NCI-H1694 (cell line): Measurements from ENCODE around the gene SLC12A4.
"Not testable (repeated sequence)": the region's sequence is repeated elsewhere in the genome, so short reads cannot be mapped to it uniquely, and the experiment has no call there.

Experiments
- DNase-seq: peaks from one replicate; lab custom pipeline; 2025; lab: John Stamatoyannopoulos, UW

SLC12A4 gene

DNA sequence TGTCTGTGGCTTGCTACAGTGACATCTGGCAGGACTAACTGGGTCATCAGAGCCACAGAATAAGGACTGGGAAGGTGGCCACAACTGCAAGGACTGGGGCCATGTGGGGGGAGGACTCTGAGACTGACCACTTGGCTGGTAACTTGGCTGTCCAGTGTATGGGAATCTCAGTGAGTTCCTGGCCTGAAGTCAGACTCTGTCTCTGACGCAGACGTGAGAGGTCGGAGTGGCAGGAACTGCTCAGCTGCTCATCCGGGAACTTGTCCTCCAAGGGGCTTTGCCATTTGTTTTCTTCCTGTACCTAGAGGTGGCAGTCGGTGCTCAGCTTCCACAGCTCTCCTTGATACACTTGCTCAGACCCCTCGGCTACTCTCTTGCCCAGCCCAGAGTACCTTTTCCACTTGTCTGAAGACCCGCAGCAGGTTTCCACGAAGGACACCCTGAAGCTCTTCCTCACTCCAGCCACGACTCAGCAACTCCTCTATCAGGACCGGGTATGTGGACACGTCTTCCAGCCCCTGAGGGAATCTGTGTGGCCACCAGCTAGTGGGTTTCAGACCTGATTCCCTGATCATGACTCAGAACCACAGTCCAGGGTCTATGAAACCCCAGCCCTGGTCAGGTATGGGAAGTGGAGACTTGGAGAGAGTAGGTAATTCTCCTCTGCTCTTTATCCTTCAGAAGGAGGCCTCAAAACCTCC lies 19.2 kb upstream of the SLC12A4 start:
- no peak for DNase-seq

DNA sequence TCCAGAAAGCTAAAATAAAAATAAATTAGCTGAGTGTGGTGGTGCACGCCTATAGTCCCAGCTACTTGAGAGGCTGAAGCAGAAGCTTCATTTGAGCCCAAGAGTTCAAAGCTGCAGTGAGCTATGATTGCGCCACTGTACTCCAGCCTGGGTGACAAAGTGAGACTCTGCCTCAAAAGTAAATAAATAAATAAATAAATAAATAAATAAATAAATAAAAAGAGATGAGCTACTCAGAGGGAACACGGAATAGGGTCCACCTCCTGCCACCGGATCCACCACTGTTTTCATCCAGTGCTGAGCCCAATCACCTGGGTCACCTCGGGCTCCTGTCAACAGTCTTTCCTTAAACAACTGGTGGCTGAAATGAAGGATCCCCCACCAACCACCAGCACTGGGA lies 18.5 kb upstream of the SLC12A4 start:
- DNase-seq, result no peak

DNA sequence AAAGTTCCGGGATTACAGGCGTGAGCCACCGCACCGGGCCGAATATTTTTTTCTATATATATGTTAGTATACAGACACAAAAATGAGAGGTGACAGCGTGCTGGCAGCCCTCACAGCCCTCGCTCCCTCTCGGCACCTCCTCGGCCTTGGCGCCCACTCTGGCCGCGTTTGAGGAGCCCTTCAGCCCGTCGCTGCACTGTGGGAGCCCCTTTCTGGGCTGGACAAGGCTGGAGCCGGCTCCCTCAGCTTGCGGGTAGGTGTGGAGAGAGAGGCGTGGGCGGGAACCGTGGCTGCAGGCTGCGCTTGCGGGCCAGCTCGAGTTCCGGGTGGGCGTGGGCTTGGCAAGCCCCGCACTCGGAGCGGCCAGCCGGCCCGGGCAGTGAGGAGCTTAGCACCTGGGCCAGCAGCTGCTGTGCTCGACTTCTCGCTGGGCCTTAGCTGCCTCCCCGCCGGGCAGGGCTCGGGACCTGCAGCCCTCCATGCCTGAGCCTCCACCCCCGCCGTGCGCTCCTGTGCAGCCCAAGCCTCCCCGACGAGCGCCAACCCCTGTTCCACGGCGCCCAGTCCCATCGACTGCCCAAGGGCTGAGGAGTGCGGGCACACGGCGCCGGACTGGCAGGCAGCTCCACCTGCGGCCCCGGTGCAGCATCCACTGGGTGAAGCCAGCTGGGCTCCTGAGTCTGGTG lies 13.7 kb upstream of the SLC12A4 start:
- DNase-seq, result no peak

DNA sequence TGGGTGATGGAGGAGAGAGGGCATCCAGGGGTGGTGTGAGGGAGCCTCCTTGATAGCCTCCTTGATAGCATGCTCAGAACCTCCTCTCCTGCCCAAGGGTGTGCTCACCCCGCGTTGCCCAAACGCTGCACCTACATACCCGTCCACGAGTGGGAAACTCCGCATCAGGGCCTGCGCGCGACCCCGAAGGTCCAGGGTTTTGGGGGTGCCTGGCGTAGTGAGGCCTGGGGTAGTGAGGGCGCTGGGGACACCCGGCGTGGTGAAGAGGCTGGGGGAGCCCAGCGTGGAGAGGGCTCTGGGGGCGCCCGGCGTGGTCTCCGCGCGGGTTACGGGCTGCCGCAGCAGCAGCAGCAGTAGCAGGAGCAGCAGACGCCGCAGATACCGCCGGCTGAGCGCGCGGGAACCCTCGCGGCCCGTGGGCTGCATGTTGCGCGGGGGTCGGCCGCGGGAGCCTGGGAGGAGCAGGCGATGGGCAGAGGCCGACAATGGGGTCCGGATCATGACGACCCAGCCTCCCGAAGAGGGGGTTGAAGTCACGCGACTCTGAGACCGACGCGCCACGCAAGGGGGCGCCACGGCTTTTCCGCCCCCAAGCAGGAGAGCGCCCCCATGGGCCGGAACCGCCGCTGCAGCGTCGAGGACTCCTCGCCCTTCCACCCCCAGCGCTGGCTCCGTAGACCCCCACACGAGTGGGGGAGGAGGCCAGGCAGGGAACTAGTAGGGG lies 11.7 kb upstream of the SLC12A4 start, which contains the start of gene DPEP3:
Gene DPEP3, minus strand, starts transcription at position 545 of the 724 bp plus-strand sequence. Its CDS starts 119 bp downstream, at position 426.
- no peak for DNase-seq

DNA sequence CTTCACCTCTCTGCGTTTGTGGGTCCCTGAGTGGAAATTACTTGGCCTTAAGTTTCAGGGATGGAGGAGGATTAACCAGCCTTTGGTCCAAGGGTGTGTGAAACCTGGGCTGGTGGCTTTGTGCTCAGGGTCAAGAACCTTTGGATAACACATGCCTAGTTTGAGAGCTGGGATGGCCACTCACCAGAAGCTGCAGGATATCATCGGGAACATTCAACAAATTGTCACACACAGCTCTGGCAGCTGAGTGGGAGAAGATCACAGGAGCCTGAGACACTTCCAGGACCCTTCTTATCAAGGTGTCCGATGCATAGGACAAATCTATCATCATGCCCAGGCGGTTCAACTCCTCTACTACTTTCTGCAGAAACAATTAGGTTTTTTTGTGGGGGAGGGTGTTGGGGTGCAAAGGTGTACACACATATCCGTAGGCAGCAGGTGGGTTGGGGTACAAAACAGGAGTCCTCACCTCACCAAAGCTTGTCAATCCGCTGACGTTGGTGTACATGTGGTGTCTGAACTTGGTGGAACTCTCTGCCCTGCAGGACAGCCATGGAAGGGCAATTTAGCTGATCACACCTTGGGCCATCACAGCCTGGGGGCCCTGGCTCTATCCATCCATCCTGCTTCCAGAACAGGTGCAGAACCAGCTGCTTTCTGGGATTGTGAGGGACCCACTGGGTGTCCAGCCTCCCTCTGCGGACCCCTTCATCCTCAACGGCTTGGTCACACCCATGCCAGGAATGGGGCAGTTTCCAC lies 9.2 kb upstream of the SLC12A4 start:
- no peak for DNase-seq

DNA sequence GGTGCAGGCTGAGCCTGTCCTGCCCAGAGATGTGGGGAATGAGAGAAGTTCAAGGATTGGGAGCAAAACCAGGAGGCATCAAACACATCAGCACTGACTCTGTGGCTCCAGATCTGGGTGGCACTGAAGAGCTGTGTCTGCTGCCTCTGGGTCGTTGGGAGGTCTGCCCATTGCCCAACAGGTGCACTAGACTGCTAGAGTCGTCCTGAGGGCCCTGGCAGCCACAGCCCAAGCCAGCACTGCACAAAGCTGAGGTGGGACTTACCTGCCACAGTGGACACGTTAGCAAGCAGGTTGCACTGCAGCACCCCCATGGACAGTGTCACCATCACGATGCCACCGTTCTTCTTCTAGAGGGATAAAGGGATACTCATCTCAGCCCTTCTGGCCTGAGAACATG lies 8.6 kb upstream of the SLC12A4 start:
- no peak for DNase-seq

DNA sequence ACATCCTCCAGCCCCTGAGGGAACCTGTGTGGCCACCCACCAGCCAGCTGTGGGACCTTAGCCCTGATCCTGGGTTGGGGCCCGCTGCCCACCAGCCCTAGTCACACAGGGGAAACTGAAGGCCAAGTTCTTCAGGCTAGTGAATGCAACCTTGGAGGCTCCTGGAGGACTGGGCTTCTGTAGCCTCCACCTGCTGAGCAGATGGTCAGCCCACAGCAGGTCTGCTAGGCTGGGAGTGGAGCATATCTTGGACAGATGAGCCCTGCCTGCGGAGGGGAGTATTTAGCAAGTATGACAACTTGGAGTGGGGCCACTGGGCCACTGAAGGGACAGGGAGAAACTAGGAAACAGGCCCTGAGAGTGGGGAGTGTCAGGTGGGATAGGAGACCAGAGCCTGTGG lies 7.8 kb upstream of the SLC12A4 start:
- DNase-seq, result no peak

DNA sequence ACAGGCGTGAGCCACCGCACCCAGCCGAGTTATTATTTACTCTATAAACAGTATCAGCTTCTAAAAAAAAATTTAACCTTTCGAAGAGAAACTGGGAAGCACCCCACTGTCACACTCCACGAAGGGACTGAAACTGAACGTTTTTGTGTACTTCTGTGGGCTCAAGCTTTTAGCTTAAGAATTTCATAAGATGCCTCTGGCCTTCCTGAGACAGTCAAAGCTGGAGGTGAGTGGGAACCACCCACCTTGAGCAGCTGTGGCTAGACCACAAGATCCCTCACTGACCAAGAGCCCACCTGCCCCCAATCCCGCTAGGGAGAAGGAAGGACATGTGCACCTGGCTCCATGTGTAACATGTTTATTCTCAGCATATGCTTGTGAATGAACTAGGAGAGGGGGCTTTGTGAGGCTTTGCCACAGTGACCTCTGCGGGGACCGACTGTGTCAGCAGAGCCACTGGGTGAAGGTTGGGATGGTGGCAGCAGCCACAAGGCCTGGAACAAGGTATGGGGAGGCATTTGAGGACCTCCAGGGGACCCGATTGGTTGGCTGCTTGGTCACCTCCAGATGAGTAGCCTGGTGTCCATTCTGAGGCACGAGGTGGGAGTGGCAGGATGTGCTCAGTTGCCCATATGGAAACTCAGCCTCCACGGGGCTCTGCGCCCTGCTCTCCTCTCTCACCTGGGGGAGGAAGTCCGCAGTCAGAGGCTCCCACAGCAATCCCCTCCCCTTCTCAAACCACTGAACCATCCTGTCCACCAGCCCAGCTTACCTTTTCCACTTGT lies 7.1 kb upstream of the SLC12A4 start:
- no peak for DNase-seq

DNA sequence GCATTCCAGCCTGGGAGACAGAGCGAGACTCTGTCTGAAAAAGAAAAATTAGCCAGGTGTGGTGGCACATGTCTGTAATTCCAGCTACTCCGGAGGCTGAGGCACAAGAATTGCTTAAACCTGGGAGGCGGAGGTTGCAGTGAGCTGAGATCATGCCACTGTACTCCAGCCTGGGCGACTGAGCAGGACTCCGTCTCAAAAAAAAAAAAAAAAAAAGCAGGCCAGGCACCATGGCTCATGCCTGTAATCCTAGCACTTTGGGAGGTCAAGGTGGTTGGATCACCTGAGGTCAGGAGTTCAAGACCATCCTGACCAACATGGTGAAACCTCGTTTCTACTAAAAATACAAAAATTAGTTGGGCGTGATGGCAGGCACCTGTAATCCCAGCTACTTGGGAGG lies 3.8 kb upstream of the SLC12A4 start:
- DNase-seq, result not testable (repeated sequence)

DNA sequence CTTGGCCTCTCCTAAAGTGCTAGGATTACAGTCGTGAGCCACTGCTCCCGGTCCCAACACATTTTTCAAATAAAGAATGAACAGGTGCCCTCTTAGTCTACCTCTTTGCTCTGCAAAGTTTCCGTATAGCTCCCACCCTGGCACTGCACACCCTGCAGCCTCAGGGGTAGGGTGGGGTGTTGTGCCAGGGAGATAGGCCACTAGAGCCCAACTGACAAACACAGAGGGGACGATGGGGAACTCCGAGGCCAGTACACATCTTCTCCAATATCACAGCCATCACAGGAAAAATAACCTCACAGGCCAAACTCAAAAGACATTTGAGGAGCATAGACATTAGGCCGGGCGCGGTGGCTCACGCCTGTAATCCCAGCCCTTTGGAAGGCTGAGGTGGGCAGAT lies 2.7 kb upstream of the SLC12A4 start:
- DNase-seq, result no peak

DNA sequence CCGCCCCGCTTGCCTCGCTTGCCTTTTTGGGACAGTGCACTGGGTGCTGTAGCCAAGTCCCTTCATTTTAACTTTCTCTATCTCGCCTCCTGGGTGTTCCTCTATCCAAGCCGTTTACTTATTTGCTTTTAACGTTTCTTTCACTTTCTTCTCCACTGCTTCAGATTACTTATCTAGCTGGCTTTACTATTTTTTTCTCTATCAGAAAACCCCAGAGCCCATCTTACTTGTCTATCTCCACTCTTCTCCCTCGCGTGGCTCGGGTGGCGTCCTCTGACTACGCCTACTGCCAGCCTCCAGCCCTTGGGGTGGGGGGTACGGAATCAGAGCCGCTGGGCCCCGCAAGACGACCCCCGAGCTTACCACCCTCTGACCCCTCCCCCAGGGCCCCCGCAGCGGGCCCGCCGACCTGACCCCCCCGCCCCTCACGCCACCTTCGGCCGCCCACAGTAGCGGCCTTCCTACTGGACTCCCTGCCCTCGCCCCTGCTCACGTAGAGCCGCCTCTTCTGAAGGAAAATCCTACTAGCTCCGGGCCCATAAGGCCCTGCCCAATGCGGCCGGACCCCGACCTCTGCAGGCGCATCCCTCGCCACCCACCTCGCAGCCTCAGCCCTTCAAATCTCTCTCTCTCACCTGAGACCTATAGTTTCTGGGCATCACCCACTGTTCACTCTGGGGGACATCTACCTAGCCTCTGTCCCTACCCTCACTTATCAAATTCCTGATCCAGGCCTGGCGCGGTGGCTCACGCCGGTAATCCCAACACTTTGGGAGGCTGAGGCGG lies 1.0 kb upstream of the SLC12A4 start:
- no peak for DNase-seq

DNA sequence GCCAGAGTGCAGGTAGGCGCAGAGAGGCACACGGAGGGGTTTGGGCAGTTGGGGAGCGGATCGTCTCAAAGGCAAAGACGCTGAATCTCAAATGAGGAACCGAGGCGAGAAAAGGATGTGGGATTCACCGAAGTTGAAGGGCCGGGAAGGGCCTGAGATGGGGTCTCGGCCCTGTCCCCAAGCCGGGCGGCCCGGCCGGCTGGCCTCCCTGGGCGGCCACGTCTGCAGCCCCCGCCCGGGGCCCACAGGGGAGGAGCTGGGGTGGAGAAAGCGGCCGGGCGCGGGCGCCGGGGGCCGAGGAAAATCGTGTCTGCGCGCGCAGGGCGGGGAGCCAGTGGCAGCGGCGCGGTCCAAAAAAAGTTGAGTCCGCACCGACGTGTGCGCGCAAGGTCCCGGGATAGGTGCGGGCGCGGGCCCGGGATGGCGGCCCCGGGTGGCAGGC lies 458 bp downstream of the SLC12A4 start:
- no peak for DNase-seq

DNA sequence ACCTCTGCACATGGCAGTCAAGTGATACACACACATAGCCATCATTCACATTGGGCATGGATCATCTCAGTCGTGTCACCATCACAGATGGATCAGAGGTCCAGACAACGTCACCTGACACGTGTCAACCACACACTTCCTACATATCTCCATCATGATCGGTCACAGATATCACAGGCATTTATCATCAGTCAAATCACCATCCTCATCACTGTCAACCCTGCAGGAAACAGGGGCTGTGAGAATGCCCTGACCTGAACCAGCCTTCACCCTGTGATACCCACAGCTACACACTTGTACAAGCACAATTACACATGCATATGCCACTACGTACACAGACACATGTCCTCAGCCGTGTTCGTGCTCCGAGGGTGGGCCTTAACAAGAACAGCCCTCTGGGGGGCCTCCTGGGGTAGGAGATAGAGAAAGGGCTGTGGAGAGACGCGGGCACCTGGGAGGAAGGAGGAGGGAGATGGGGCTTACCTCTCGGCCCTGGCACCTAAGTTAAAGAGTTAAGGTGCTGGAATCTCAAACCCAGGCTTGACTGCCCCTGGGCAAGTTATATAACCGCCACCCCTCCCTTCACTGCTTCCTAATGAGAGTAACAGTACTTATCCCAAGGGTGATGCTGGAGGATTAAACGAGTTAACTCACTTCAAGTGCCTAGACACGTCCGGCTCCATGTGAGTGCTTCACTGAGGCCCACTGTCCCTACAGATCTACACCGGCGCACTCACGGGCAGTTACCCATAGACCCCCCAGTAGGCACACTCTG lies 1.1 kb downstream of the SLC12A4 start:
- no peak for DNase-seq

DNA sequence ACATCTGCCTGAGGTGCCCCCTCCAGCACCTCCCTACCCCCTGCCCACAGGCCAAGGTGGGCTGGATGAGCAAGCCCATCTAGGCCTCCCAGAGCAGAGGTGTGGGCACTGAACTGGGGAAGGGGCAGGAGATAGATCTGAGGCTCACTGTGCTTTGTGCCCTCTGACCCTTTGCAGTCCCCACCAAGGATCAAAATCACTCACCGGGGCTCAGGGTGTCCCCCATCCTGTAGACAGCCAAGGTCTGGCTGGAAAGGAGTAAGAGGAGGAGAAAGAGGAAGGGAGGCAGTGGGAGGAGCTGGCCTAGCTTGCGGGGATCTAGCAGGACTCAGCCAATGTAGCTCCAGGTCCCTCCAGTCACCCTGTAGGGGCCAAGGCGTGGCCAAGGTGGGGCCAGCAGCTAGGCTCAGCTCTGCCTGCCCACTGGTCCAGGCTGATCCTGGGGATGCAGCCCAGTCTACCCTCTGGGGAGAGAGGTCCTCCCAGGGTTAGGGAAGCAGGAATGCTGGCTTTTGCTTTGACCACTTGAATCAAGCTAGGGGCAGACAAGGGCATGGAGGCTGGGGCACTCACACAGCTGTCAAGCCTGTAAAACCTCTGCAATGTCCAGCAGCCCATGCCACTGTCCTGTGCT lies 1.8 kb downstream of the SLC12A4 start:
- DNase-seq, result no peak

DNA sequence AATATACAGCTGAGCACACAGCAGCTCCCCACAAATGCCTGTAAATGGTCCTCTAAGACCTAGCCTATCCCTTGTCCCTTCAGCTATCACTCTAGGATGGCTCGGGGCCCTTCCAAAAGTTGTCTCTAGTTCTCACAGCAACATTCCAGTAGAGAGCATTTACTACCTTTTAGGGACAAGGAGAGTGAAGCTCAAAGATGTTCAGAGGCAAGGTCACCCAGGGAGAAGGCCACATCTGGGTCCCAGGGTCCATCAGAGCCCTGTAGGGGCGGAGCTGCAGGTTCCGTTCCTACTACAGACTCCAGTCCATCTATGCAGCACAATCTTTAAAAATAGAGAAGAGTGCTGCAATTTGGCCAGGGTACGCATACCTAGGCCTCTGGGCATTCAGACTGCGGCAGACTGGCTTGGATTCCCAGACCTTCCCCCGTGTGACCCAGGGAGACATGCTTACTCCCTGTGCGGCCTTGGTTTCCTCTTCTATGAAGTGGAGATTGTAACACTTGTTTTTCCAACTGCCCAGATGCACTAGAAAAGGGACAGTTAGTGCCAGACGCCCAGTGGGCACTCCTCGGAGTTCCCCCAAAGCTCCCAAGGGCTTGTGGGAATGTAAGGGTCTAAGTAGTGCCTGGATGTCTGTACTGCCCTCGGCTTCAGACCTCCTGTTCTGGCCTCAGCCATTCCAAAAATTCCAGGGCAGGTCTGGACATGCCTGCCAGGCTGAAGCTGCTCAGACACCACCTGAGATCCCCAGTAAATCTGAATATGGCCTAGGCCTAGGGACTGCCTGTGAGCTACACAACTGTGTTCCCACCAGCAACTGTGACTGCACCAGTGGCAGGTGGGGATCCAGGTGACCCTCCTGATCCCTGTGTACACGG lies 2.5 kb downstream of the SLC12A4 start:
- no peak for DNase-seq

DNA sequence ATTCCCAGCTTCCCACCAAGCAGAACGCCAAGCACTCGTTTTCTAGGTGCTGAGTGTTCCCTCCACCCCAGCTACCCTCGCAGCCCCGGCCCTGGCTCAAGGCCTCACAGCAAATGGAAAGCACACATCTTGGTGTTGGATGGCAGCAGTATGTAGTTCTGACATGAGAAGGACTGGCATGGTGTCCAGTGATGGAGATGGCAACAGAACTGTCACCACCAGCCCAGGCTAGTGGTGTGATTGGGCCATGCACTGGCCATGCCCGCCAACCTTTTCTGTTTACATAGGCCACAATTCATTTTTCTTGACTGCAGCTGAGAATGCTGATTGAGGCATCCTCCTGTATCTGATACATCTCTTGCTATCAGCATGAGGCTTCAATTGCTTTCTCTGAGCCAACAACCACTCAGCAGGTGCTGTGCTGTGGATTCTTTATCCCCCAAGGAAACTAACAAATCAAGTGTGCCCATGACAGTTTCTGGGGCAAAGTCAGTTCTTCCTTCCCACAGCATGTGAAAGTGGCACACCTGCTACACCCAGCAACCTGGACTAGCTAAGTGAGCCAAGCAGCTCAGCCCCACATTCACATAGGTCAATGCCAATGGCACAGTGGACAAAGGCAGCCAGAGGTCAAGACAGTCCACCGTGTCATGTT lies 3.8 kb downstream of the SLC12A4 start:
- DNase-seq, result no peak

DNA sequence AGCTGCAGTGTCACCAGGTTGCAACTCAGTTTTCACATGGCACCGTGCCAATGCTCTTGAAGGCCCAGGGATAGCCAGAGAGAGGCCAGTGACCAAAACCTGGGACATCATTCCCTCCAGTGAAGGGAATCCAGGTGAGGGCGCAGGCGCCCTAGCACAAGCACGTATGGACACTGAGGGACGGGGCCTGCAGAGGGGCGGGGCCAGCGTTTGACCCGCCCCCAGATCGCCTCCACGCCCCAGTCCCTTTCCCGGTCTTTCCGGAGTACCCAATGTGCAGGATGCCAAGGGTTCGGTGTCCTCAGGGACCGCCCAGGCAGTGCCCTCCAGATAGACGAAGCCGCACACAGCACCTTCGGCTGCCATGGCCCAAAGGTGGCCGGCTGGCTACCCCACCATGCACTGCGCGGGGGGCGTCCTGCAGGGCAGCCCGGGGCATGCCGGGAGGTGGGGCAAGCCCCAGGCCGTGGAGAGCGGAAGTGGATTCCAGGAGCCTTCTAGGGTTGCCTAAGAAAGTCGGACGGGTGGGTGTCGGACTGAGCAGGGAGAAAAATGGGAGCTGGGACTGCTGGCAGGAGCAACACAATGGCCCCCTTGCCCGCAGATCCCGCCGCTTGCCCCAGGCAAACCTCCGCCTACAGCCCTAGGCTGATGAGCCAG lies 4.6 kb downstream of the SLC12A4 start:
- DNase-seq, result no peak
